Suprapubic skin (tissue), 4 donors: ENCODE measurements around the gene F7.

Experiments used
- CTCF ChIP-seq, 2 donors: fragments of 200-600 bp in 1 of 2; fragments of 450-650 bp in 1 of 2; sonication (generic) in 1 of 2; IDR thresholded peaks; one replicate each; pipeline ENCODE4 v1.5.1; 2016 to 2019; ENCODE audit warnings: antibody characterized with exemption in 2 of 2, mild to moderate bottlenecking in 1 of 2, moderate library complexity in 1 of 2
- POLR2A ChIP-seq, 2 donors: fragments of 450-650 bp; IDR thresholded peaks; one replicate each; pipeline ENCODE4 v1.6.1; 2017; ENCODE audit warnings: antibody characterized with exemption in 2 of 2, mild to moderate bottlenecking in 2 of 2, moderate library complexity in 2 of 2
- POLR2AphosphoS5 ChIP-seq, 3 donors: sonication (generic); formaldehyde crosslinking; IDR thresholded peaks; one replicate each; pipeline ENCODE4 v1.6.1; 2017; ENCODE audit warnings: antibody characterized with exemption in 3 of 3

GRCh38 chr13:113061271-113061625 is 44.3 kb upstream of the F7 start:
- TF ChIP-seq CTCF (IDR thresholded peaks at IDR 0.05) = no peak
- no peak for TF ChIP-seq POLR2AphosphoS5 (IDR thresholded peaks at IDR 0.05)
- no peak for TF ChIP-seq POLR2A (IDR thresholded peaks at IDR 0.05)
